Measurements from ENCODE around the gene MEAK7. TPM values are rescaled to one million over a fixed set of nuclear protein-coding genes. Genes with fewer than 3 reads are reported as not detected.

Gene MEAK7, protein sequence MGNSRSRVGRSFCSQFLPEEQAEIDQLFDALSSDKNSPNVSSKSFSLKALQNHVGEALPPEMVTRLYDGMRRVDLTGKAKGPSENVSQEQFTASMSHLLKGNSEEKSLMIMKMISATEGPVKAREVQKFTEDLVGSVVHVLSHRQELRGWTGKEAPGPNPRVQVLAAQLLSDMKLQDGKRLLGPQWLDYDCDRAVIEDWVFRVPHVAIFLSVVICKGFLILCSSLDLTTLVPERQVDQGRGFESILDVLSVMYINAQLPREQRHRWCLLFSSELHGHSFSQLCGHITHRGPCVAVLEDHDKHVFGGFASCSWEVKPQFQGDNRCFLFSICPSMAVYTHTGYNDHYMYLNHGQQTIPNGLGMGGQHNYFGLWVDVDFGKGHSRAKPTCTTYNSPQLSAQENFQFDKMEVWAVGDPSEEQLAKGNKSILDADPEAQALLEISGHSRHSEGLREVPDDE
- total RNA-seq, result 11.9 TPM
- 1 to 10 TPM; 5.8 to 9.1 (median 7.5) TPM for polyA plus RNA-seq

- H3K36me3 Mint-ChIP-seq, result no peaks in the 10 kb centered on the region
- peak; percentile 96 to 98 (median 97) for DNase-seq
- peaks cover 10 to 62% (median 39%) of the 10 kb centered on the region in 4 donors for H3K4me1 Mint-ChIP-seq
- Histone ChIP-seq H3K9me3 (ENCODE audit: control insufficient read depth in 2 of 2, low read length in 2 of 2) (no peaks in the 10 kb centered on the region), H3K4me3 (ENCODE audit: low read depth, low read length) (peak within 1 kb of the TSS; percentile 73), H3K27me3 (ENCODE audit: control insufficient read depth, insufficient read depth, low read length) (no peaks in the 10 kb centered on the region), H3K27ac (ENCODE audit: insufficient read depth, low read length, poor library complexity, severe bottlenecking) (peak within 1 kb of the TSS; percentile 69), H3K4me1 (ENCODE audit: control insufficient read depth, insufficient read depth, low read length, poor library complexity, severe bottlenecking) (peaks cover 51% of the 10 kb centered on the region), H3K36me3 (ENCODE audit: control insufficient read depth, insufficient read depth, low read length) (no peaks in the 10 kb centered on the region)
- ATAC-seq (ENCODE audit: low read depth in 2 of 2), result peak; percentile 97 to 99
- peaks cover 0 to 2% (median 0%) of the 10 kb centered on the region in 7 donors for H3K9me3 Mint-ChIP-seq
- peak within 1 kb of the TSS; percentile 91 to 96 (median 94) for H3K4me3 Mint-ChIP-seq
- no peaks in the 10 kb centered on the region for H3K27me3 Mint-ChIP-seq
- H3K27ac Mint-ChIP-seq, result peak within 1 kb of the TSS; percentile 74 to 88 (median 88)
Observed at GRCh38 chr16:84504420-84505248, at the start of gene MEAK7. TSS of gene MEAK7 (minus strand) at chr16:84504659. CDS start at chr16:84498086, 6,573 bp downstream.

GRCh38 chr16:84553873-84554399 lies 49.5 kb upstream of the MEAK7 start:
- peak overlapping the region; percentile 80 for H3K4me3 ChIP-seq (ENCODE audit: low read depth, low read length)
- H3K27ac ChIP-seq (ENCODE audit: insufficient read depth, low read length, poor library complexity, severe bottlenecking), result peak overlapping the region; percentile 73
- no peaks in the 10 kb centered on the region for H3K9me3 ChIP-seq (ENCODE audit: control insufficient read depth in 2 of 2, low read length in 2 of 2)
- H3K4me1 Mint-ChIP-seq, result peaks cover 23 to 61% (median 47%) of the 10 kb centered on the region in 4 donors
- H3K36me3 ChIP-seq (ENCODE audit: control insufficient read depth, insufficient read depth, low read length), result no peaks in the 10 kb centered on the region
- ATAC-seq (ENCODE audit: low read depth in 2 of 2) (peak; percentile 35 to 47), DNase-seq (peak; percentile 13 to 88 (median 75))
- peak overlapping the region; percentile 90 to 98 (median 95) for H3K4me3 Mint-ChIP-seq
- no peaks in the 10 kb centered on the region for H3K9me3 Mint-ChIP-seq
- H3K27ac Mint-ChIP-seq, result peak overlapping the region; percentile 96 to 100 (median 97)
- no peaks in the 10 kb centered on the region for H3K27me3 Mint-ChIP-seq
- H3K36me3 Mint-ChIP-seq, result peaks cover 6% of the 10 kb centered on the region
- H3K4me1 ChIP-seq (ENCODE audit: control insufficient read depth, insufficient read depth, low read length, poor library complexity, severe bottlenecking), result peaks cover 51% of the 10 kb centered on the region
- H3K27me3 ChIP-seq (ENCODE audit: control insufficient read depth, insufficient read depth, low read length), result no peaks in the 10 kb centered on the region

DNA sequence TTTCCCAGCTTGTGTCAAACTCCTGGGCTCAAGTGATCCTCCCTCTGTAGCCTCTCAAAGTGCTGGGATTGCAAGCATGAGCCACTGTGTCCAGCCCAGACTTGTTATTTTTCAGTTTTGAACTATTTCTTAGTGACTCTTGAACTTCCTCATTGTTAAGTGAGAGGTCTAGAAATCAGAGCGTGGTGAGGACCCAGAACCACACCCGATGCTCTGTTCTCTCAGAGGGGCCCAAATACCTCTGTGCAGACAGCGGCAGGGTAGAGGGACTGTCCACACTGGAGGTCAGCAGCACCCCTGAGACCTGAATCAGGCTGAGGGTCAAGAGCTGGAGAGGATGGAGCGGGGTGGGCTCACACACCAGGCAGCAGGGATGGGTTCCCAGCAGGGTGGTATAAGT lies 47.7 kb upstream of the MEAK7 start:
- Mint-ChIP-seq H3K4me1 (peaks cover 23 to 71% (median 49%) of the 10 kb centered on the region in 4 donors), H3K27ac (peak overlapping the region; percentile 96 to 100 (median 99)), H3K9me3 (no peaks in the 10 kb centered on the region), H3K27me3 (no peaks in the 10 kb centered on the region), H3K4me3 (peak overlapping the region; percentile 90 to 98 (median 95)), H3K36me3 (peaks cover 6% of the 10 kb centered on the region)
- H3K9me3 ChIP-seq (ENCODE audit: control insufficient read depth in 2 of 2, low read length in 2 of 2), result no peaks in the 10 kb centered on the region
- no peaks in the 10 kb centered on the region for H3K36me3 ChIP-seq (ENCODE audit: control insufficient read depth, insufficient read depth, low read length)
- peak overlapping the region; percentile 80 for H3K4me3 ChIP-seq (ENCODE audit: low read depth, low read length)
- H3K27ac ChIP-seq (ENCODE audit: insufficient read depth, low read length, poor library complexity, severe bottlenecking), result peak overlapping the region; percentile 73
- DNase-seq (peak in 1 of 3 donors; percentile 51), ATAC-seq (ENCODE audit: low read depth in 2 of 2) (no peak)
- H3K4me1 ChIP-seq (ENCODE audit: control insufficient read depth, insufficient read depth, low read length, poor library complexity, severe bottlenecking), result peaks cover 63% of the 10 kb centered on the region
- no peaks in the 10 kb centered on the region for H3K27me3 ChIP-seq (ENCODE audit: control insufficient read depth, insufficient read depth, low read length)

DNA sequence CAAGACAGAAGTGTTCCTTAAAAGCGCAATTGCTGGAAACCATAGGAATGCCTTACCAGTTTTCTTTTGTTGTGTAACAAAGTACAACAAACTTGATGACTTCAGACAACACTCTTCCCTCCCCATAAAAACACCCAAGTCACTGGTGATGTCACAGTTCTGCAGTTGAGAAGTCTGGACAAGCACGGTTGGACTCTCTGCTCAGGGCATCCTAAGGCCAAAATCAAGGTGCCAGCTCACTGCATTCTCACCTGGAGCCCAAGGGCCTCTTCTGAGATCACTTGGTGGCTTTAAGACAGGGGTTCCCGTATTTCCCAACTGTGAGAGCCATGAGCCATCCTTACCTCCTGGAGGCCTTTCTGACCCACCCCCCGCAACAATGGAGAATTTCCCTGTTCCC lies 45.6 kb upstream of the MEAK7 start:
- no peak for DNase-seq
- peak overlapping the region in 3 of 4 donors; percentile 78 to 94 (median 88) for H3K4me3 Mint-ChIP-seq

DNA sequence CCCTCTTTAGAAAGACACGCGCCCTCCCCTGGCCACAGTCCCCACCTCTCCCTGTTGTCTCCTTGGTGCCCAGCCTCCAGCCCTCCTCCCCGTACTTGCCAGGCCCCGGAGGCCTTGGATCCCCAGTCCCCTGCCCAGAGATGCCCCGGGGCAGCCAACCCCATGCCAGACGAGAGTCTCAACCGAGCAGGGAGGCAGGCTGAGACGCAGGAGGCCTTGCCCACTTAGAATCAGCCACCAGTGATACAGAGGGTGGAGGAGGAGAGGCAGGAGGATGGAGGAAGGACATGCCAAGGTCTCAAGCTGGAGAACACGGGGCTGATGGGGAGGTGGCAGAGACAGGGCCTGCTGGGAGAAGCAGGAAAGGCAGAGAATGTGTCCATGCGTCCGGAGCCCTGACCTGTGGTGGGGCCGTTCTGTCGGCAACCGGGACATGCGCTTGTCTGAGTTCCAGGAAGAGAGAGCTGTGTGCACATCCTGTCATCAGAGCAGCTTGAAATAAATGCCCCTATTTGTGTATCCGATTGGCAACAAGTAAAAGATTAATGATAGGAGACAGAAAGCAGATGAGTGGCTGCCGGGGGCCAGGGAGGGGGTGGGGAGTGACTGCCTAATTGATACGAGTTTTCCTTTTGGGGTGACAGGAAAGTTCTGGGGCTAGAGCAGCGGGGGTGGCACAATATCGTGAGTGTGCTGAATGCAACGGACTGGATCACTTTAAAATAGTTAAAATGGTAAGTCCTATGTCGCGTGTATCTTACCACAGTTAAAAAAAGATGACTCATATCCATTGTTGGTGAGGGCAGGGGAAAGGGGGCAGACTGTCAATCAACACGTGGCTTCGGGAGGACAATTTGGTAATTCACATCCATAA lies 44.7 kb upstream of the MEAK7 start:
- Mint-ChIP-seq H3K36me3 (peaks cover 16% of the 10 kb centered on the region), H3K4me1 (peaks cover 24 to 73% (median 48%) of the 10 kb centered on the region in 4 donors), H3K27ac (peak overlapping the region; percentile 98 to 99 (median 99)), H3K9me3 (no peaks in the 10 kb centered on the region), H3K27me3 (no peaks in the 10 kb centered on the region), H3K4me3 (peak overlapping the region; percentile 78 to 95 (median 91))
- Histone ChIP-seq H3K9me3 (ENCODE audit: control insufficient read depth in 2 of 2, low read length in 2 of 2) (no peaks in the 10 kb centered on the region), H3K27me3 (ENCODE audit: control insufficient read depth, insufficient read depth, low read length) (no peaks in the 10 kb centered on the region), H3K27ac (ENCODE audit: insufficient read depth, low read length, poor library complexity, severe bottlenecking) (peak overlapping the region; percentile 88), H3K4me1 (ENCODE audit: control insufficient read depth, insufficient read depth, low read length, poor library complexity, severe bottlenecking) (peaks cover 55% of the 10 kb centered on the region), H3K4me3 (ENCODE audit: low read depth, low read length) (peak overlapping the region; percentile 75), H3K36me3 (ENCODE audit: control insufficient read depth, insufficient read depth, low read length) (no peaks in the 10 kb centered on the region)
- DNase-seq (peak; percentile 16 to 91 (median 68)), ATAC-seq (ENCODE audit: low read depth in 2 of 2) (peak; percentile 66 to 67)

More for the DNA sequence above, 45.6 kb upstream of the MEAK7 start:
- H3K4me3 ChIP-seq (ENCODE audit: low read depth, low read length), result peak overlapping the region; percentile 75
- H3K36me3 Mint-ChIP-seq, result peaks cover 12% of the 10 kb centered on the region
- no peak for ATAC-seq (ENCODE audit: low read depth in 2 of 2)
- no peaks in the 10 kb centered on the region for H3K27me3 Mint-ChIP-seq
- no peaks in the 10 kb centered on the region for H3K27me3 ChIP-seq (ENCODE audit: control insufficient read depth, insufficient read depth, low read length)
- peak overlapping the region; percentile 88 for H3K27ac ChIP-seq (ENCODE audit: insufficient read depth, low read length, poor library complexity, severe bottlenecking)
- H3K9me3 Mint-ChIP-seq, result no peaks in the 10 kb centered on the region
- peak overlapping the region; percentile 91 to 99 (median 98) for H3K27ac Mint-ChIP-seq
- H3K9me3 ChIP-seq (ENCODE audit: control insufficient read depth in 2 of 2, low read length in 2 of 2), result no peaks in the 10 kb centered on the region
- H3K4me1 ChIP-seq (ENCODE audit: control insufficient read depth, insufficient read depth, low read length, poor library complexity, severe bottlenecking), result peaks cover 57% of the 10 kb centered on the region
- no peaks in the 10 kb centered on the region for H3K36me3 ChIP-seq (ENCODE audit: control insufficient read depth, insufficient read depth, low read length)
- peaks cover 27 to 74% (median 49%) of the 10 kb centered on the region in 4 donors for H3K4me1 Mint-ChIP-seq

DNA sequence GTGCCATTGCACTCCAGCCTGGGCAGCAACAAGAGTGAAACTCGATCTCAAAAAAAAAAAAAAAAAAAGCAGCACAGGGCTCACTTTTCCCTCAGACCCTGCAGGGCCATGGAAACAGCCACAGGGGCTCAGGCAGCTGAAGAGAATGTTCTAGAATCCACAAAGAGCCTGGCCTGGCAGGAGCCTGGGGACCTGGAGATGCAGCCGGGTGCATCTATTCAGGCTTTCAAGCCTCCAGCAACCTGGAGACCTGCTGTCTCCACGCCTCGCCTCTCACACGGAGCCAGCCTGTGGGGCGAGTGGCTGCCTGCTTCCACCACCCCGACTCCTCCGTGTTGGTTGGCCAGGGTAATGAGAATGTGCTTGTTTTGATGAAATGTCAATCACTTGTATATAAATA lies 44.0 kb upstream of the MEAK7 start:
- peaks cover 18% of the 10 kb centered on the region for H3K36me3 Mint-ChIP-seq
- H3K27me3 Mint-ChIP-seq, result no peaks in the 10 kb centered on the region
- H3K4me3 Mint-ChIP-seq, result peak overlapping the region in 3 of 4 donors; percentile 78 to 94 (median 88)
- no peaks in the 10 kb centered on the region for H3K9me3 Mint-ChIP-seq
- peak overlapping the region; percentile 19 for H3K4me3 ChIP-seq (ENCODE audit: low read depth, low read length)
- no peaks in the 10 kb centered on the region for H3K27me3 ChIP-seq (ENCODE audit: control insufficient read depth, insufficient read depth, low read length)
- ATAC-seq (ENCODE audit: low read depth in 2 of 2), result no peak
- H3K36me3 ChIP-seq (ENCODE audit: control insufficient read depth, insufficient read depth, low read length), result no peaks in the 10 kb centered on the region
- peaks cover 19 to 69% (median 44%) of the 10 kb centered on the region in 4 donors for H3K4me1 Mint-ChIP-seq
- H3K27ac ChIP-seq (ENCODE audit: insufficient read depth, low read length, poor library complexity, severe bottlenecking), result peak overlapping the region; percentile 88
- peaks cover 48% of the 10 kb centered on the region for H3K4me1 ChIP-seq (ENCODE audit: control insufficient read depth, insufficient read depth, low read length, poor library complexity, severe bottlenecking)
- H3K27ac Mint-ChIP-seq, result peak overlapping the region; percentile 98 to 99 (median 99)
- no peak for DNase-seq
- no peaks in the 10 kb centered on the region for H3K9me3 ChIP-seq (ENCODE audit: control insufficient read depth in 2 of 2, low read length in 2 of 2)
